Muscle of arm (tissue), 14 donors: Measurements from ENCODE around the gene MTHFD1L. TPM values are rescaled to one million over a fixed set of nuclear protein-coding genes. Genes with fewer than 3 reads are reported as not detected.
"Not testable (repeated sequence)": the region's sequence is repeated elsewhere in the genome, so short reads cannot be mapped to it uniquely, and the experiment has no call there.

Experiments
- DNase-seq: peaks from one replicate; pipeline ENCODE4 v3.0.0-alpha.2; 2013
- long read RNA-seq, 11 donors: transcript quantifications; one replicate each; lab custom pipeline, GENCODE V29; 2026
- polyA plus RNA-seq, 12 donors: library from polyadenylated mRNA; unstranded; fragments of 120-200 nt; gene quantifications; one replicate each; pipeline ENCODE4 v1.2.1, GENCODE V29; 2013; ENCODE audit not compliant: insufficient read length in 12 of 12

Gene MTHFD1L
- 10 to 100 TPM in 11 of 12 donors, not detected in 1; 18.1 to 32.4 (median 28.2) TPM for polyA plus RNA-seq
- long read RNA-seq, donor 1, partial matches to known transcripts, result 6 of 7 reads
- long read RNA-seq, donor 1, other reads (novel, unspliced or antisense), result 0 of 7 reads
- long read RNA-seq, donor 2, partial matches to known transcripts, result 8 of 13 reads
- long read RNA-seq, donor 2, other reads (novel, unspliced or antisense), result 0 of 13 reads
- long read RNA-seq, donor 3, partial matches to known transcripts, result 0 of 2 reads
- long read RNA-seq, donor 3, other reads (novel, unspliced or antisense), result 0 of 2 reads
- long read RNA-seq, donor 4, result 0 reads
- long read RNA-seq, donor 5, transcript MTHFD1L-203 (28 exons, 3,604 nt), result major isoform, 5 of 7 reads
- long read RNA-seq, donor 5, partial matches to known transcripts, result 0 of 7 reads
- long read RNA-seq, donor 5, other reads (novel, unspliced or antisense), result 0 of 7 reads
- long read RNA-seq, donor 6, partial matches to known transcripts, result 0 of 2 reads
- long read RNA-seq, donor 6, other reads (novel, unspliced or antisense), result 0 of 2 reads
- long read RNA-seq, donor 7, partial matches to known transcripts, result 0 of 4 reads
- long read RNA-seq, donor 7, other reads (novel, unspliced or antisense), result 0 of 4 reads
- long read RNA-seq, donor 8, transcript MTHFD1L-211 (28 exons, 3,475 nt), result major isoform, 5 of 14 reads
- long read RNA-seq, donor 8, partial matches to known transcripts, result 7 of 14 reads
- long read RNA-seq, donor 8, other reads (novel, unspliced or antisense), result 0 of 14 reads
- long read RNA-seq, donor 9, result 0 reads
- long read RNA-seq, donor 10, partial matches to known transcripts, result 0 of 4 reads
- long read RNA-seq, donor 10, other reads (novel, unspliced or antisense), result 0 of 4 reads
- long read RNA-seq, donor 11, result 0 reads

GRCh38 chr6:150865406-150866146 lies at the start of gene MTHFD1L:
Gene MTHFD1L, plus strand, starts transcription at chr6:150865702. Its CDS starts 121 bp downstream, at chr6:150865823.
- peak; percentile 44 for DNase-seq

GRCh38 chr6:150816554-150816953 lies 48.9 kb upstream of the MTHFD1L start:
- DNase-seq, result not testable (repeated sequence)

- no peak for DNase-seq
These were observed 42.6 kb upstream of the MTHFD1L start for GRCh38 chr6:150822932-150823331.

- DNase-seq, result no peak
These were observed 38.7 kb upstream of the MTHFD1L start for GRCh38 chr6:150826788-150827187.

- DNase-seq, result not testable (repeated sequence)
These were observed 37.4 kb upstream of the MTHFD1L start for GRCh38 chr6:150828107-150828506.

GRCh38 chr6:150830439-150831165 lies 34.9 kb upstream of the MTHFD1L start:
- peak; percentile 38 for DNase-seq

- DNase-seq, result no peak
These were observed 33.9 kb upstream of the MTHFD1L start for GRCh38 chr6:150831577-150831976.

- no peak for DNase-seq
These were observed 29.9 kb upstream of the MTHFD1L start for GRCh38 chr6:150835620-150836019.

- no peak for DNase-seq
These were observed 25.3 kb upstream of the MTHFD1L start for GRCh38 chr6:150840185-150840584.

GRCh38 chr6:150841189-150841588 lies 24.3 kb upstream of the MTHFD1L start:
- DNase-seq, result no peak

- DNase-seq, result no peak
These were observed 23.8 kb upstream of the MTHFD1L start for GRCh38 chr6:150841697-150842096.

- DNase-seq, result no peak
These were observed 21.1 kb upstream of the MTHFD1L start for GRCh38 chr6:150844371-150844770.

GRCh38 chr6:150846641-150847040 lies 18.9 kb upstream of the MTHFD1L start:
- DNase-seq, result no peak

- no peak for DNase-seq
These were observed 17.1 kb upstream of the MTHFD1L start for GRCh38 chr6:150848400-150848799.

GRCh38 chr6:150854392-150854791 lies 11.1 kb upstream of the MTHFD1L start:
- DNase-seq, result not testable (repeated sequence)

GRCh38 chr6:150855171-150855570 lies 10.3 kb upstream of the MTHFD1L start:
- DNase-seq, result not testable (repeated sequence)

- peak; percentile 88 for DNase-seq
These were observed 8.2 kb upstream of the MTHFD1L start for GRCh38 chr6:150857062-150857944.

GRCh38 chr6:150857945-150858308 lies 7.6 kb upstream of the MTHFD1L start:
- DNase-seq, result no peak

- DNase-seq, result not testable (repeated sequence)
These were observed 3.9 kb upstream of the MTHFD1L start for GRCh38 chr6:150861448-150862168.
